Adrenal gland (tissue), 5 donors: ENCODE results near the gene PHKG2.

Experiments
- POLR2A ChIP-seq, 2 donors: fragments of 450-650 bp; IDR thresholded peaks; one replicate each; pipeline ENCODE4 v1.6.1; 2017; ENCODE audit warnings: antibody characterized with exemption in 2 of 2, mild to moderate bottlenecking in 2 of 2, moderate library complexity in 1 of 2
- TF ChIP-seq, protein P1 (sequence below), 6 experiments: fragments of 450-650 bp in 4 of 6; fragments of 200-600 bp in 2 of 6; sonication (generic) in 1 of 6; IDR thresholded peaks; 1 replicate in 5 of 6; 2 replicates in 1 of 6; pipeline versions ENCODE4 v1.5.1 to v1.8.0; 2016 to 2021; ENCODE audit warnings: antibody characterized with exemption in 6 of 6, mild to moderate bottlenecking in 2 of 6, moderate library complexity in 1 of 6
- donor health status: DM: no; HTN: no; CAD: no.

DNA sequence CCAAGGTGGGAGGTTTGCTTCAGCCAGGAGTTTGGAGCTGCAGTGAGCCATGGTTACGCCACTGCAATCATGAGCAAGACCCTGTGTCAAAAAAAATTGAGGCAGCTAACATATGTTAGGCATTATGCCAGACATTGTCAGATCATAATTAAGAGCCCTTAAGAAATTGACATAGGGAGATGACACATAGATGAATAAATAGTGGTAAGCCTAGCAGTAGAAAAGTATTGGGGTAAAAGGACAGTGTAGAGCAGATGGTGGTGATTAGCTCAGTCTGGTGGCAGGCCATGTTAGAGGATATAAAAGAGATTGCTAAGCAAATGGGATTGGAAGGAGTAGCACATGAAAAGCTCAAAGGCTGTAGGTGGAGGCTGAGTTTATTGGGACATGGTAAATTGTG is 26.6 kb upstream of the PHKG2 start:
- TF ChIP-seq, protein P1, sequence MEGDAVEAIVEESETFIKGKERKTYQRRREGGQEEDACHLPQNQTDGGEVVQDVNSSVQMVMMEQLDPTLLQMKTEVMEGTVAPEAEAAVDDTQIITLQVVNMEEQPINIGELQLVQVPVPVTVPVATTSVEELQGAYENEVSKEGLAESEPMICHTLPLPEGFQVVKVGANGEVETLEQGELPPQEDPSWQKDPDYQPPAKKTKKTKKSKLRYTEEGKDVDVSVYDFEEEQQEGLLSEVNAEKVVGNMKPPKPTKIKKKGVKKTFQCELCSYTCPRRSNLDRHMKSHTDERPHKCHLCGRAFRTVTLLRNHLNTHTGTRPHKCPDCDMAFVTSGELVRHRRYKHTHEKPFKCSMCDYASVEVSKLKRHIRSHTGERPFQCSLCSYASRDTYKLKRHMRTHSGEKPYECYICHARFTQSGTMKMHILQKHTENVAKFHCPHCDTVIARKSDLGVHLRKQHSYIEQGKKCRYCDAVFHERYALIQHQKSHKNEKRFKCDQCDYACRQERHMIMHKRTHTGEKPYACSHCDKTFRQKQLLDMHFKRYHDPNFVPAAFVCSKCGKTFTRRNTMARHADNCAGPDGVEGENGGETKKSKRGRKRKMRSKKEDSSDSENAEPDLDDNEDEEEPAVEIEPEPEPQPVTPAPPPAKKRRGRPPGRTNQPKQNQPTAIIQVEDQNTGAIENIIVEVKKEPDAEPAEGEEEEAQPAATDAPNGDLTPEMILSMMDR (IDR thresholded peaks at IDR 0.05): no peak
- no peak for TF ChIP-seq POLR2A (IDR thresholded peaks at IDR 0.05)
